Measurements from ENCODE around the gene FAM193B. TPM values are rescaled to one million over a fixed set of nuclear protein-coding genes. Genes with fewer than 3 reads are reported as not detected.
A peak's percentile ranks its signal among the peaks of the same experiment; 100 is the strongest.

FAM193B gene
- total and polyA plus RNA-seq, 2 of the 13 experiments (the other 11 are each of a cell fraction or from before 2014, with no cell fraction given): 21.2 to 40.9 TPM

DNA sequence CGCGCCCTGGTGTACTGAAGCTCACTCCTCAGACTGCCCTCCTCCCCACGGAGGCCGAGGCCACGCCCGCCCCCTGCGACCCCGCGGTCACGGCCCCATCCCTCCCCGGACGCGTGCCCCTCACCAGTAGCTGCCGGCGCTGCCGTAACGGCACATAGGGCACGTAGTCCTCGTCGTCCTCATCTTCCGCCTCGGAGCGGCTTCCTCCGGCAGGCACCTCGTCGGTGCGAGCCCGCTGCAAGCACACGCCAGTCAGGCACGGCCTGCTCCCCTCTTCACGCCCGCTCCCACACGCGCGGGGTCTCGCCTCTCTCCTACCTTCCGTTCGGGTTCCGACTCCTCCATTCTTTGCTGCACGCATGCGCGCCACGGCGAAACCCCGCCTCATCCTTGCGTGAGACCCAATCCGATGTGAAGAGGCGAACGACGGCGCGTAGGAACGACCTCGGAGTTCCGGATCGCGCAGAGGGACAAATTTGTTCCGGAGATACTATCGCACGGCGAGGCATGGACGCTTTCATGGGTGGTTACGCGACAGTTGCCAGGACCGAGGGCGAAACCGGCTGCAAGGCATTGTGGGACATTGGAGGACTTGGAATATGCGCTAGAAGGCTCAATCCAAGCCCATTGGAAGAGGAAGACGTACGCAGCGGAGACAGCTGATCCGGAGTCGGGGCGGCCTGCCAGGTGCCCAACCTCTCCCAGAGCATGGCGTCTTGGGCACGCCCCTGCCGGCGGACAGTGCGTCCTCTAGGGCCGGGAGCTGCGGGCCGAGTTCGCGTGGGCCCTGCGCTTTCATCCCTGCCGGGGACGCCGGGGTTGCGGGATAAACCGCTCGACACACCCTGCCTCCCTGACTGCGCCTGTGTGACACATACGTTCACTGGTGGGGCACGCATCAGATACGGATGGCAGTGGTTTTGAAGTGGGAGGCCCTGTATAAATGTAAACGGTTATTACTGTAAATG is 37.5 kb downstream of the FAM193B start, which contains the start of gene DDX41 (continued):
- peak; percentile 63 for TF ChIP-seq FOXP4 (CRISPR knock-in tag; IDR thresholded peaks at IDR 0.05)
- TF ChIP-seq ZNF343 (CRISPR knock-in tag; IDR thresholded peaks at IDR 0.05): peak; percentile 76; the same call in 1 of the 2 replicates
- no peak for TF ChIP-seq SRSF9 (IDR thresholded peaks at IDR 0.05; ENCODE audit: borderline replicate concordance, insufficient read depth, low read depth, low read length, poor library complexity, severe bottlenecking)
- TF ChIP-seq, protein P1, sequence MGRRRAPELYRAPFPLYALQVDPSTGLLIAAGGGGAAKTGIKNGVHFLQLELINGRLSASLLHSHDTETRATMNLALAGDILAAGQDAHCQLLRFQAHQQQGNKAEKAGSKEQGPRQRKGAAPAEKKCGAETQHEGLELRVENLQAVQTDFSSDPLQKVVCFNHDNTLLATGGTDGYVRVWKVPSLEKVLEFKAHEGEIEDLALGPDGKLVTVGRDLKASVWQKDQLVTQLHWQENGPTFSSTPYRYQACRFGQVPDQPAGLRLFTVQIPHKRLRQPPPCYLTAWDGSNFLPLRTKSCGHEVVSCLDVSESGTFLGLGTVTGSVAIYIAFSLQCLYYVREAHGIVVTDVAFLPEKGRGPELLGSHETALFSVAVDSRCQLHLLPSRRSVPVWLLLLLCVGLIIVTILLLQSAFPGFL (CRISPR knock-in tag; IDR thresholded peaks at IDR 0.05): no peak
- peak; percentile 45; the same call in 1 of the 2 replicates for TF ChIP-seq HES4 (CRISPR knock-in tag; IDR thresholded peaks at IDR 0.05; ENCODE audit: borderline replicate concordance)
- no peak for TF ChIP-seq ZNF292 (CRISPR knock-in tag; IDR thresholded peaks at IDR 0.05; ENCODE audit: borderline replicate concordance, low read depth)
- TF ChIP-seq HMG20B (CRISPR knock-in tag; conservative IDR thresholded peaks at IDR 0.05): 0 out of 2 replicates have a peak, but pooled peaks have one; percentile 9
- TF ChIP-seq ZNF841 (CRISPR knock-in tag; IDR thresholded peaks at IDR 0.05; ENCODE audit: borderline replicate concordance): no peak; the same call in 1 of the 2 replicates
- TF ChIP-seq CAMTA2 (CRISPR knock-in tag; IDR thresholded peaks at IDR 0.05; ENCODE audit: borderline replicate concordance): peak; percentile 19; the same call in 1 of the 2 replicates
- peak; percentile 68; the same call in 1 of the 2 replicates for TF ChIP-seq ARHGAP35 (CRISPR knock-in tag; IDR thresholded peaks at IDR 0.05; ENCODE audit: borderline replicate concordance)
- TF ChIP-seq FOXK1 (CRISPR knock-in tag; IDR thresholded peaks at IDR 0.05; ENCODE audit: borderline replicate concordance, low read depth): peak; percentile 82; the same call in 1 of the 2 replicates
- peak; percentile 91; the same call in 1 of the 2 replicates for TF ChIP-seq ZNF567 (CRISPR knock-in tag; IDR thresholded peaks at IDR 0.05; ENCODE audit: borderline replicate concordance)
- TF ChIP-seq ZNF317 (CRISPR knock-in tag; IDR thresholded peaks at IDR 0.05): peak; percentile 87
- TF ChIP-seq, protein P2, sequence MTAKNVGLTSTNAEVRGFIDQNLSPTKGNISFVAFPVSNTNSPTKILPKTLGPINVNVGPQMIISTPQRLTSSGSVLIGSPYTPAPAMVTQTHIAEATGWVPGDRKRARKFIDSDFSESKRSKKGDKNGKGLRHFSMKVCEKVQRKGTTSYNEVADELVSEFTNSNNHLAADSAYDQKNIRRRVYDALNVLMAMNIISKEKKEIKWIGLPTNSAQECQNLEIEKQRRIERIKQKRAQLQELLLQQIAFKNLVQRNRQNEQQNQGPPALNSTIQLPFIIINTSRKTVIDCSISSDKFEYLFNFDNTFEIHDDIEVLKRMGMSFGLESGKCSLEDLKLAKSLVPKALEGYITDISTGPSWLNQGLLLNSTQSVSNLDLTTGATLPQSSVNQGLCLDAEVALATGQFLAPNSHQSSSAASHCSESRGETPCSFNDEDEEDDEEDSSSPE (CRISPR knock-in tag; IDR thresholded peaks at IDR 0.05): peak; percentile 92
- no peak for TF ChIP-seq ZNF30 (CRISPR knock-in tag; IDR thresholded peaks at IDR 0.05)
- peak; percentile 96 for TF ChIP-seq RFXAP (CRISPR knock-in tag; IDR thresholded peaks at IDR 0.05; ENCODE audit: borderline replicate concordance)
- TF ChIP-seq, protein P3, sequence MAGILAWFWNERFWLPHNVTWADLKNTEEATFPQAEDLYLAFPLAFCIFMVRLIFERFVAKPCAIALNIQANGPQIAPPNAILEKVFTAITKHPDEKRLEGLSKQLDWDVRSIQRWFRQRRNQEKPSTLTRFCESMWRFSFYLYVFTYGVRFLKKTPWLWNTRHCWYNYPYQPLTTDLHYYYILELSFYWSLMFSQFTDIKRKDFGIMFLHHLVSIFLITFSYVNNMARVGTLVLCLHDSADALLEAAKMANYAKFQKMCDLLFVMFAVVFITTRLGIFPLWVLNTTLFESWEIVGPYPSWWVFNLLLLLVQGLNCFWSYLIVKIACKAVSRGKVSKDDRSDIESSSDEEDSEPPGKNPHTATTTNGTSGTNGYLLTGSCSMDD (CRISPR knock-in tag; IDR thresholded peaks at IDR 0.05): 0 out of 2 replicates have a peak, but pooled peaks have one; percentile 42
